Gastroesophageal sphincter (tissue), 4 donors: ENCODE measurements around the gene PSMG2. TPM values are rescaled to one million over a fixed set of nuclear protein-coding genes. Genes with fewer than 3 reads are reported as not detected.

ENCODE experiments used
- ATAC-seq: fragments of 150-250 bp; one replicate; pipeline ENCODE4 v1.9.1; 2016; ENCODE audit warnings: mild to moderate bottlenecking, moderate library complexity
- H3K27ac ChIP-seq, 4 donors: fragments of 200-600 bp; sonication (generic) in 3 of 4; 1 replicate in 3 of 4; 2 replicates in 1 of 4; pipeline ENCODE4 v1.5.1; 2016 to 2019
- H3K27me3 ChIP-seq: fragments of 200-600 bp; sonication (generic); one replicate; pipeline ENCODE4 v1.5.1; 2019
- H3K36me3 ChIP-seq, 2 donors: fragments of 200-600 bp; sonication (generic); one replicate each; pipeline ENCODE4 v1.5.1; 2019; ENCODE audit warnings: control low read depth in 1 of 2
- H3K4me1 ChIP-seq, 3 donors: fragments of 200-600 bp; sonication (generic); 1 replicate in 2 of 3; 2 replicates in 1 of 3; pipeline ENCODE4 v1.5.1; 2016 to 2019; ENCODE audit warnings: control low read depth in 2 of 3
- H3K4me3 ChIP-seq, 2 donors: fragments of 200-600 bp; sonication (generic); one replicate each; pipeline ENCODE4 v1.5.1; 2019; ENCODE audit warnings: mild to moderate bottlenecking in 1 of 2, moderate library complexity in 1 of 2
- H3K9me3 ChIP-seq, 3 donors: fragments of 200-600 bp; sonication (generic); one replicate each; pipeline ENCODE4 v1.5.1; 2017 to 2019; ENCODE audit warnings: control low read depth in 2 of 3
- CTCF ChIP-seq, 4 experiments: fragments of 200-600 bp in 2 of 4; fragments of 450-650 bp in 2 of 4; sonication (generic) in 1 of 4; IDR thresholded peaks; one replicate each; pipeline ENCODE4 v1.5.1; 2017 to 2019; ENCODE audit warnings: antibody characterized with exemption in 4 of 4, mild to moderate bottlenecking in 2 of 4, moderate library complexity in 2 of 4
- EP300 ChIP-seq: sonication (generic); formaldehyde crosslinking; IDR thresholded peaks from one replicate; pipeline ENCODE4 v1.6.1; 2017; ENCODE audit warnings: antibody characterized with exemption, mild to moderate bottlenecking
- POLR2A ChIP-seq, 2 donors: fragments of 450-650 bp; IDR thresholded peaks; one replicate each; pipeline ENCODE4 v1.6.1; 2017; ENCODE audit warnings: antibody characterized with exemption in 2 of 2, mild to moderate bottlenecking in 2 of 2, moderate library complexity in 1 of 2
- POLR2AphosphoS5 ChIP-seq: sonication (generic); formaldehyde crosslinking; IDR thresholded peaks from one replicate; pipeline ENCODE4 v1.6.1; 2017; ENCODE audit warnings: antibody characterized with exemption
- WGBS, 2 donors: methylation state at CpG; one replicate each; pipeline ENCODE4 v1.1.5; 2018; ENCODE audit warnings: low coverage in 1 of 2; 5-methylcytosine and 5-hydroxymethylcytosine counted together
- total RNA-seq, 4 donors: library from RNA; depleted of rRNA; stranded (reverse); fragments of >200 nt; gene quantifications; one replicate each; pipeline ENCODE4 v1.1.0, GENCODE V29; 2016

PSMG2 gene
- total RNA-seq, 4 donors from 2014 or later: 80.5 to 101 (median 82.3) TPM

- no peak for ATAC-seq
- Histone ChIP-seq H3K27ac (peak overlapping the region in 3 of 4 donors; percentile 94 to 98 (median 98)), H3K9me3 (no peaks in the 10 kb centered on the region), H3K36me3 (peaks cover 0 to 30% of the 10 kb centered on the region in 2 donors), H3K4me3 (peak overlapping the region in 1 of 2 donors; percentile 90), H3K27me3 (no peaks in the 10 kb centered on the region), H3K4me1 (peaks cover 7 to 50% (median 12%) of the 10 kb centered on the region in 3 donors)
- TF ChIP-seq POLR2AphosphoS5 (no peak), CTCF (IDR thresholded peaks at IDR 0.05) (no peak), POLR2A (IDR thresholded peaks at IDR 0.05) (no peak), EP300 (no peak)
- 84% methylated on average over 3 of the region's 3 CpGs for whole genome bisulfite sequencing, 2 donors
Measured at GRCh38 chr18:12701161-12701560, 1.7 kb upstream of the PSMG2 start.

GRCh38 chr18:12703096-12703567, 290 bp downstream of the PSMG2 start:
- Histone ChIP-seq H3K27me3 (no peaks in the 10 kb centered on the region), H3K4me1 (peaks cover 7 to 54% (median 12%) of the 10 kb centered on the region in 3 donors), H3K27ac (peak overlapping the region; percentile 93 to 98 (median 96)), H3K36me3 (peaks cover 0 to 36% of the 10 kb centered on the region in 2 donors), H3K9me3 (no peaks in the 10 kb centered on the region), H3K4me3 (peak overlapping the region; percentile 75 to 90)
- TF ChIP-seq CTCF (IDR thresholded peaks at IDR 0.05): no peak
- no peak for TF ChIP-seq EP300
- TF ChIP-seq POLR2A (IDR thresholded peaks at IDR 0.05): peak in 1 of 2 donors; percentile 6
- TF ChIP-seq POLR2AphosphoS5: peak; percentile 36
- 2% methylated on average over 10 to 20 of the region's 28 CpGs for WGBS, 2 donors
- peak; percentile 62 for ATAC-seq

GRCh38 chr18:12703664-12704063, 822 bp downstream of the PSMG2 start:
- Histone ChIP-seq H3K9me3 (no peaks in the 10 kb centered on the region), H3K27ac (peak overlapping the region; percentile 93 to 98 (median 96)), H3K27me3 (no peaks in the 10 kb centered on the region), H3K4me3 (peak overlapping the region; percentile 75 to 90), H3K4me1 (peaks cover 7 to 54% (median 12%) of the 10 kb centered on the region in 3 donors), H3K36me3 (peaks cover 0 to 36% of the 10 kb centered on the region in 2 donors)
- TF ChIP-seq POLR2A (IDR thresholded peaks at IDR 0.05) (no peak), EP300 (no peak), CTCF (IDR thresholded peaks at IDR 0.05) (no peak), POLR2AphosphoS5 (no peak)
- 0 to 2% methylated on average over 2 of the region's 2 CpGs for WGBS, 2 donors
- no peak for ATAC-seq

GRCh38 chr18:12711446-12711845, 8.6 kb downstream of the PSMG2 start:
- WGBS, 2 donors: 90 to 100% methylated on average over 2 to 5 of the region's 5 CpGs
- peaks cover 0 to 99% of the 10 kb centered on the region in 2 donors for H3K36me3 ChIP-seq
- no peak overlapping the region for H3K4me3 ChIP-seq
- H3K27me3 ChIP-seq: no peaks in the 10 kb centered on the region
- ATAC-seq: no peak
- H3K9me3 ChIP-seq: no peaks in the 10 kb centered on the region
- peaks cover 0 to under 1% (median 0%) of the 10 kb centered on the region in 3 donors for H3K4me1 ChIP-seq
- TF ChIP-seq EP300: no peak
- no peak for TF ChIP-seq POLR2AphosphoS5
- TF ChIP-seq POLR2A (IDR thresholded peaks at IDR 0.05): no peak
- no peak for TF ChIP-seq CTCF (IDR thresholded peaks at IDR 0.05)
- H3K27ac ChIP-seq: no peak overlapping the region
